Lung (tissue), 12 donors: Measurements from ENCODE around the gene SPATA1. TPM values are rescaled to one million over a fixed set of nuclear protein-coding genes. Genes with fewer than 3 reads are reported as not detected.
A peak's percentile ranks its signal among the peaks of the same experiment; 100 is the strongest.

Source experiments
- ATAC-seq: fragments of 200-7000 bp; cut with Tn5 transposase; one replicate; pipeline ENCODE4 v1.9.1; 2020; ENCODE audit warnings: moderate number of reproducible peaks; ENCODE audit not compliant: insufficient read depth, low FRiP score
- DNase-seq, 3 donors: peaks; one replicate each; pipeline ENCODE4 v3.0.0-alpha.2; 2013 to 2017
- H3K27ac ChIP-seq, 2 donors: one replicate each; pipeline ENCODE4 v1.5.1; 2013; ENCODE audit warnings: mild to moderate bottlenecking in 2 of 2, moderate library complexity in 2 of 2, control low read depth in 1 of 2, inconsistent platforms in 1 of 2, low read depth in 1 of 2, low read length in 1 of 2
- H3K27me3 ChIP-seq, 3 donors: one replicate each; pipeline ENCODE4 v1.5.1; 2013; ENCODE audit warnings: low read length in 2 of 3; ENCODE audit not compliant: control insufficient read depth in 3 of 3, insufficient read depth in 3 of 3
- H3K36me3 ChIP-seq, 4 donors: one replicate each; pipeline ENCODE4 v1.5.1; 2013; ENCODE audit warnings: low read length in 4 of 4, mild to moderate bottlenecking in 1 of 4, moderate library complexity in 1 of 4; ENCODE audit not compliant: control insufficient read depth in 4 of 4, insufficient read depth in 4 of 4
- H3K4me1 ChIP-seq, 5 donors: one replicate each; pipeline ENCODE4 v1.5.1; 2013; ENCODE audit warnings: low read length in 5 of 5, mild to moderate bottlenecking in 2 of 5, moderate library complexity in 1 of 5; ENCODE audit not compliant: control insufficient read depth in 5 of 5, insufficient read depth in 5 of 5
- H3K4me3 ChIP-seq: one replicate; pipeline ENCODE4 v1.5.1; 2013; ENCODE audit warnings: mild to moderate bottlenecking, control low read depth, moderate library complexity
- H3K9ac ChIP-seq, 2 donors: one replicate each; pipeline ENCODE4 v1.5.1; 2013; ENCODE audit warnings: low read length in 2 of 2, control low read depth in 1 of 2; ENCODE audit not compliant: insufficient read depth in 1 of 2
- H3K9me3 ChIP-seq, 4 donors: one replicate each; pipeline ENCODE4 v1.5.1; 2013; ENCODE audit warnings: low read length in 3 of 4, mild to moderate bottlenecking in 1 of 4, moderate library complexity in 1 of 4; ENCODE audit not compliant: control insufficient read depth in 4 of 4, insufficient read depth in 3 of 4
- CTCF ChIP-seq: IDR thresholded peaks from 2 replicates; pipeline ENCODE4 v1.5.1; 2012; ENCODE audit warnings: mild to moderate bottlenecking; ENCODE audit errors: control extremely low read depth, extremely low read depth
- WGBS, 2 donors: extraction: QIAGEN DNeasy Blood & Tissue Kit; methylation state at CpG; one replicate each; pipeline ENCODE4 v1.1.7; 2013; 5-methylcytosine and 5-hydroxymethylcytosine counted together
- polyA plus RNA-seq, 2 donors: library from polyadenylated mRNA; stranded (reverse); fragments of 200-250 nt; gene quantifications; one replicate each; pipeline ENCODE4 v1.2.1, GENCODE V29; 2013
- total RNA-seq, 2 donors: library from RNA; depleted of rRNA in 1 of 2; stranded (reverse); fragments of >200 nt in 1 of 2; gene quantifications; one replicate each; pipeline ENCODE4 v1.2.1, GENCODE V29; 2014 to 2021
- donor health status: control.
- donor health status: control.
- donor health status: Bipolar disorder and iron deficiency.
- donor health status: healthy.
- donor health status: DM: yes; HTN: yes; CAD: no.

SPATA1 gene
- total and polyA plus RNA-seq, 4 donors: 0.71 to 3.9 (median 2.4) TPM

GRCh38 chr1:84476225-84476624 is 30.0 kb upstream of the SPATA1 start:
- Histone ChIP-seq H3K27ac (no peak overlapping the region), H3K9me3 (no peaks in the 10 kb centered on the region), H3K27me3 (peaks cover 0 to 39% (median 37%) of the 10 kb centered on the region in 3 donors), H3K36me3 (peaks cover 0 to 1% (median 0%) of the 10 kb centered on the region in 4 donors), H3K4me1 (peaks cover 0 to 11% (median 1%) of the 10 kb centered on the region in 5 donors), H3K4me3 (no peak overlapping the region), H3K9ac (no peak overlapping the region)
- no peak for TF ChIP-seq CTCF
- 65 to 72% methylated on average over 1 of the region's 1 CpG for WGBS, 2 donors
- no peak for ATAC-seq
- DNase-seq: no peak

- peaks cover 0 to 11% (median 2%) of the 10 kb centered on the region in 5 donors for H3K4me1 ChIP-seq
- WGBS, 2 donors: 4 to 5% methylated on average over 51 of the region's 51 CpGs
- H3K4me3 ChIP-seq: peak within 1 kb of the TSS; percentile 83
- no peak for TF ChIP-seq CTCF
- peaks cover 0 to 26% (median 18%) of the 10 kb centered on the region in 3 donors for H3K27me3 ChIP-seq
- no peaks in the 10 kb centered on the region for H3K9me3 ChIP-seq
- peaks cover 0 to 3% (median 0%) of the 10 kb centered on the region in 4 donors for H3K36me3 ChIP-seq
- DNase-seq (peak; percentile 77 to 92 (median 92)), ATAC-seq (peak; percentile 93)
- peak within 1 kb of the TSS; percentile 20 to 90 for H3K9ac ChIP-seq
- peak within 1 kb of the TSS; percentile 89 to 91 for H3K27ac ChIP-seq
Observed at GRCh38 chr1:84478876-84479868, 27.0 kb upstream of the SPATA1 start, which contains the start of gene RPF1. RPF1 (plus strand) TSS chr1:84479266; CDS start chr1:84479282, 16 bp downstream.

- WGBS, 2 donors: 6 to 10% methylated on average over 9 of the region's 9 CpGs
- Histone ChIP-seq H3K9ac (peak overlapping the region; percentile 20 to 90), H3K4me1 (peaks cover 0 to 11% (median 2%) of the 10 kb centered on the region in 5 donors)
Observed at GRCh38 chr1:84479998-84480397, 26.2 kb upstream of the SPATA1 start.

More at GRCh38 chr1:84479998-84480397, 26.2 kb upstream of the SPATA1 start:
- Histone ChIP-seq H3K4me3 (peak overlapping the region; percentile 83), H3K27ac (no peak overlapping the region), H3K36me3 (peaks cover 0 to 6% (median under 1%) of the 10 kb centered on the region in 4 donors), H3K27me3 (peaks cover 0 to 20% (median 14%) of the 10 kb centered on the region in 3 donors), H3K9me3 (no peaks in the 10 kb centered on the region)
- TF ChIP-seq CTCF: no peak
- DNase-seq (no peak), ATAC-seq (no peak)
